ENCODE results near the gene MARS1.

MARS1 gene

DNA sequence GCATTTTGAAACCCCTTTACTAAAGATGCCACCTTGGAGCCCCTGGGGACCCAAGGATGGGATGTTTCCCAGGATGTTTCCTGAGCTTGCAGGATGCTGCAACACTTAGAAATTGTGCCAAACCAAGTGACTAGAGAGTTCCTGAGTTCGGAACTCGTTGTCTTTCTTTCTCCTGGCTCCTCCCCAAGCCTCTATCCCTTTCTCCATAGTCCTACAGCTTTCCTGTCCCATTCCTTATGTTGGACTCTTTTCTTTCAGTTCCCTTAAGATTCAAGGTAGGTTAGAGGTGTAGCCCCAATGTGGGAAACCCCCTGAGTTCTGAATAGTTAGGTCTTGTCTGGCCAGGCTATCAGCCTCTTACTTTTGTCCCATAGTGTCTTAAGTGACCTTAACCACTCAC, 60.6 kb downstream of the MARS1 start:
- H3K27me3 ChIP-seq (ENCODE audit: control insufficient read depth, insufficient read depth, low read length): peaks cover 33% of the 10 kb centered on the region
- no peak overlapping the region for H3K9ac ChIP-seq (ENCODE audit: low read length)
- H3K4me1 ChIP-seq (ENCODE audit: control insufficient read depth, insufficient read depth, low read length): peaks cover 26% of the 10 kb centered on the region
- no peaks in the 10 kb centered on the region for H3K9me3 ChIP-seq (ENCODE audit: control insufficient read depth, insufficient read depth, low read depth, low read length)
- peaks cover 4% of the 10 kb centered on the region; the same call in 1 of the 2 replicates for H3K36me3 ChIP-seq (ENCODE audit: control insufficient read depth, insufficient read depth, low read length)
- H3K4me3 ChIP-seq (ENCODE audit: low read depth, low read length): no peak overlapping the region
- no peak overlapping the region for H3K27ac ChIP-seq (ENCODE audit: low read depth, low read length)

DNA sequence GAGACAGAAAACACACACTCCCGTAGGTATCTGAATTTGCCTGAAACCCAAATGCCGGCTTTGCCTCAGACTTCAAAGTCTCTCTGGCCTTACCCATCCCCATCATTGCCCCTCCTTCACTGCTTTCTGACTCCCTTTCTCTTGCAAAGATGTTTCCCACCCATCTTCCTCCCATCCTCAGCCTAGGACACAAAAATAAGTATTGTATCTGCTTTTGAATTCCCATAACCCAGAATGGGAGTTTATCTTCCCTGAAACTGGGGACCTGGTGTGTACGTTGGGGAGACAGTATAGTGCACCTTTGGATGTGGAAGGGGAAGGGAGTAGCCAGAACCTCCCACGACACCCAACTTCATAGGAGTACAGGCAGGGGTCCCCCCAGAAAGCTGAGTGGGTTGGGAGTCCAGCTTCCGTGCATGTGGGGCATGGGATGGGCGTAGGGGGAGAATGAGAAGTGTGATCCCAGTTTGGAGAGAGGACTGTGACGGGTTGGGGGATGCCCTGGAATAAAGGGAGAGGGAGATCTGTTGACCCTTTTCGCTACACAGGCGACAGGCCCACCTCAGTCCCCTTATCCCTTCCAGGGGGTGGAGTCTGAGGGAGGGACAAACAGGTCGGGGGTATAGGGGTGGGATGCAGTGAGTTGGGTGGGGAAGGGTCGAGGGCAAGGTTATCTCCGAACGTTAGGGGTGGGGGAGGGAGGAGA, 61.5 kb downstream of the MARS1 start:
- H3K27ac ChIP-seq (ENCODE audit: low read depth, low read length): no peak overlapping the region
- H3K9ac ChIP-seq (ENCODE audit: low read length): no peak overlapping the region
- H3K9me3 ChIP-seq (ENCODE audit: control insufficient read depth, insufficient read depth, low read depth, low read length): no peaks in the 10 kb centered on the region
- H3K27me3 ChIP-seq (ENCODE audit: control insufficient read depth, insufficient read depth, low read length): peaks cover 33% of the 10 kb centered on the region
- peaks cover 4% of the 10 kb centered on the region; the same call in 1 of the 2 replicates for H3K36me3 ChIP-seq (ENCODE audit: control insufficient read depth, insufficient read depth, low read length)
- H3K4me1 ChIP-seq (ENCODE audit: control insufficient read depth, insufficient read depth, low read length): peaks cover 26% of the 10 kb centered on the region
- H3K4me3 ChIP-seq (ENCODE audit: low read depth, low read length): peak overlapping the region; percentile 87

- peak within 1 kb of the TSS; percentile 25 for H3K9ac ChIP-seq (ENCODE audit: low read length)
- peaks cover 26% of the 10 kb centered on the region for H3K4me1 ChIP-seq (ENCODE audit: control insufficient read depth, insufficient read depth, low read length)
- H3K27ac ChIP-seq (ENCODE audit: low read depth, low read length): no peak within 1 kb of the TSS
- H3K27me3 ChIP-seq (ENCODE audit: control insufficient read depth, insufficient read depth, low read length): peaks cover 33% of the 10 kb centered on the region
- no peaks in the 10 kb centered on the region for H3K36me3 ChIP-seq (ENCODE audit: control insufficient read depth, insufficient read depth, low read length)
- H3K4me3 ChIP-seq (ENCODE audit: low read depth, low read length): peak within 1 kb of the TSS; percentile 87
- H3K9me3 ChIP-seq (ENCODE audit: control insufficient read depth, insufficient read depth, low read depth, low read length): no peaks in the 10 kb centered on the region
Measured at GRCh38 chr12:57549909-57550640, 62.2 kb downstream of the MARS1 start, which contains the start of gene KIF5A. Gene KIF5A, plus strand, starts transcription at chr12:57550044. Its CDS starts 228 bp downstream, at chr12:57550272.

DNA sequence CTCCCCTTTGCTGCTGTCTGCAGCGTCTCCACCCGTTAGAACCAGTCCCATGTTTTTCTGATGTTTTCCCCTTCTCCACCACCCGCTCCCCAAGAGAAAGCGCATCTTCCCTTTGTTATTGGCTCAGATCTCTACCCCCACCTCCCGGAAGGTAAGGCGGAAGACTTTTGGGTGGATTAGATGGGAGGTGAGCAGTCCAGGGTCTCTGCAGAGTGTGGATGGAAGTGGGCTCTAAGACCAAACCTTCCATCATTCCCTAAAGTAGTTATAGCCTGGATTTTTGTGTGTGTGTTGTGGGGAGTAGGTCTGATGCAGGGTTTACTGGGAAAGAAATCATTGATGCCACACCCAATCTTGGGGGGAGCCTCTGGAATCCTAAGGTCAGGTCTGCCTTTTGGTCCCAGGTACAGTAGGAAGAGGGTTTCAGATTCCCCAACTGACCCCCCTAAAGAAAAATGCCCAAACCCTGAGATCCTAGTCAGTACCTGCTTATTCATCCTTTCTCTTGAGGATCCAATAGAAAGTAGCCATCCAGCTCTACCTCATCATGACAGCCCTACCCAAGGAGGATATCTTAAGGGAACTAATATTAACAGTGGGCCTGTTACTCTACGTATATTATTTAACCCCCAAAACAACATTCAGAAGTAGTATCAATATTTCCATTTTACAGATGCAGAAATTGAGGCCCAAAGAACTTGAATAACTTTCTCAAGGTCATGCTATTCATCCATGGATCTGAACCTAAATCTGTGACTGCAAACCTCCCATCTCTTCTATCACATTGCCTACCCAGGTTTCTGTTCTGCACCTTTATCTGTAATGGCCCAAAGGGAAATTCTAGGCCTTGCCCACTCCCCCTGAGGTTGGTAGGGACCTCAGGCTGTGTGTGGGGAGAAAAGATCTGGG, 63.0 kb downstream of the MARS1 start:
- H3K27ac ChIP-seq (ENCODE audit: low read depth, low read length): no peak overlapping the region
- H3K36me3 ChIP-seq (ENCODE audit: control insufficient read depth, insufficient read depth, low read length): no peaks in the 10 kb centered on the region
- no peak overlapping the region for H3K9ac ChIP-seq (ENCODE audit: low read length)
- H3K4me1 ChIP-seq (ENCODE audit: control insufficient read depth, insufficient read depth, low read length): peaks cover 24% of the 10 kb centered on the region
- H3K27me3 ChIP-seq (ENCODE audit: control insufficient read depth, insufficient read depth, low read length): peaks cover 33% of the 10 kb centered on the region
- no peaks in the 10 kb centered on the region for H3K9me3 ChIP-seq (ENCODE audit: control insufficient read depth, insufficient read depth, low read depth, low read length)
- H3K4me3 ChIP-seq (ENCODE audit: low read depth, low read length): peak overlapping the region; percentile 87

DNA sequence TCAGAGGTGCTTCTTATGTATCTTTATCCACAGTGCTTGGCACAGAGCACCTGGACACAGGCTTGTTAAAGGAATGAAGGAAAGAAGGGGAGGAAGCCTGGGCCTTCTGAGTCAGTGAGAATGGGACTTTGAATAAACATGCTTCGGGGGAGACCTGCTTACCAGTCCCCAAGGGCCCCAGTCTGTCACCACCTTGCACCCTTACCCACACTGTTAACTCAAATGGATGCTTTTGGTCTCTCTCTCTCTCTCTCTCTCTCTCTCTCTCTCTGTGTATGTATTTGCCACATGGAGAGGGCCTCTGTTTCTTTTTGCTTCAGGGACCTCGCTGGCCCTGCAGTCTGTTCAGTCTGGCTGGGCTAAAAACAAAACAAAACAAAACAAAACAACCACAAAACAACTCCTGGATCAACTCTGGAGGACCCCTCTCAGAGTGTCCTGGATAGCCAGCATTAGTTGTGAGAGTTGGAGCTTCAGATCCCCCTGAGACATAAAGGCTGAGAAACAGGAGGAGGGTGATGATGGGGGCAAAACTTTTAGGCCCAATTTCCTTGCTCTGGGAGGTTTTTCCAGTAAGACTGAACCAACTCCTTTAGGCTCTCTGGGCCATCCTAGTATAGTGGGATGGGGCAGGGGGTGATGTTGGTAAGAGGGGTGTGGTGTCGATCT, 63.9 kb downstream of the MARS1 start:
- no peak overlapping the region for H3K4me3 ChIP-seq (ENCODE audit: low read depth, low read length)

GRCh38 chr12:57552306-57552651, 64.4 kb downstream of the MARS1 start:
- H3K27me3 ChIP-seq (ENCODE audit: control insufficient read depth, insufficient read depth, low read length): peaks cover 33% of the 10 kb centered on the region
- no peak overlapping the region for H3K27ac ChIP-seq (ENCODE audit: low read depth, low read length)
- H3K36me3 ChIP-seq (ENCODE audit: control insufficient read depth, insufficient read depth, low read length): no peaks in the 10 kb centered on the region
- peaks cover 19% of the 10 kb centered on the region for H3K4me1 ChIP-seq (ENCODE audit: control insufficient read depth, insufficient read depth, low read length)
- H3K9ac ChIP-seq (ENCODE audit: low read length): no peak overlapping the region
- no peak overlapping the region for H3K4me3 ChIP-seq (ENCODE audit: low read depth, low read length)
- H3K9me3 ChIP-seq (ENCODE audit: control insufficient read depth, insufficient read depth, low read depth, low read length): no peaks in the 10 kb centered on the region

More for the DNA sequence above, 63.9 kb downstream of the MARS1 start:
- peaks cover 33% of the 10 kb centered on the region for H3K27me3 ChIP-seq (ENCODE audit: control insufficient read depth, insufficient read depth, low read length)
- H3K9me3 ChIP-seq (ENCODE audit: control insufficient read depth, insufficient read depth, low read depth, low read length): no peaks in the 10 kb centered on the region
- H3K36me3 ChIP-seq (ENCODE audit: control insufficient read depth, insufficient read depth, low read length): no peaks in the 10 kb centered on the region
- H3K4me1 ChIP-seq (ENCODE audit: control insufficient read depth, insufficient read depth, low read length): peaks cover 19% of the 10 kb centered on the region
- no peak overlapping the region for H3K9ac ChIP-seq (ENCODE audit: low read length)
- no peak overlapping the region for H3K27ac ChIP-seq (ENCODE audit: low read depth, low read length)

DNA sequence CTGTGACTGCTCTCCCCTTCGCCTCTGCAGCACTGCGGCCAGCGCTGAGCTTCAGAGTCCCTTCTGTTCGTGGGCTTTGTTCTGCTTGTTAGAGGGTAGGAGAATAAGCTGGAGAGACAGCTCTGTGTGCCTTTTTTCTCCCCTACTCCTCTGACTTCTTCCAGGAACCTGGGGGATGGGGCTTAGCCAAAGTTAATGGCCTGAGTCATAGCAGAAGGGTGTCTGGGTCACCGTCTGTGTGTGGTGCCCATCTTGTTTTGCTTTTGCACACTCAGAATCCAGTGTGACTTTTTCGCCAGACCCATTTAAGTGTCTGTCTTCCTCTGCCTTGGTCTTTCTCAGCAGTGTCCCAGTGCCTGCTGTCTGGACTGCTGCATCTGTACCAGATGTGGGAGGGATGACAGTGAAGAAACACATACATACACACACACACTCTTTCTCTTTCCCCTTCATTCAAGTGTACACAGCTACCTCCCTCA, 65.0 kb downstream of the MARS1 start:
- Histone ChIP-seq H3K36me3 (ENCODE audit: control insufficient read depth, insufficient read depth, low read length) (no peaks in the 10 kb centered on the region), H3K27ac (ENCODE audit: low read depth, low read length) (no peak overlapping the region), H3K27me3 (ENCODE audit: control insufficient read depth, insufficient read depth, low read length) (peaks cover 32% of the 10 kb centered on the region), H3K4me3 (ENCODE audit: low read depth, low read length) (no peak overlapping the region), H3K4me1 (ENCODE audit: control insufficient read depth, insufficient read depth, low read length) (peaks cover 19% of the 10 kb centered on the region), H3K9me3 (ENCODE audit: control insufficient read depth, insufficient read depth, low read depth, low read length) (no peaks in the 10 kb centered on the region), H3K9ac (ENCODE audit: low read length) (no peak overlapping the region)

GRCh38 chr12:57553343-57554202, 65.7 kb downstream of the MARS1 start:
- Histone ChIP-seq H3K4me3 (ENCODE audit: low read depth, low read length) (no peak overlapping the region), H3K27me3 (ENCODE audit: control insufficient read depth, insufficient read depth, low read length) (peaks cover 25% of the 10 kb centered on the region), H3K27ac (ENCODE audit: low read depth, low read length) (no peak overlapping the region), H3K36me3 (ENCODE audit: control insufficient read depth, insufficient read depth, low read length) (no peaks in the 10 kb centered on the region), H3K9me3 (ENCODE audit: control insufficient read depth, insufficient read depth, low read depth, low read length) (no peaks in the 10 kb centered on the region), H3K9ac (ENCODE audit: low read length) (no peak overlapping the region), H3K4me1 (ENCODE audit: control insufficient read depth, insufficient read depth, low read length) (peaks cover 19% of the 10 kb centered on the region)

DNA sequence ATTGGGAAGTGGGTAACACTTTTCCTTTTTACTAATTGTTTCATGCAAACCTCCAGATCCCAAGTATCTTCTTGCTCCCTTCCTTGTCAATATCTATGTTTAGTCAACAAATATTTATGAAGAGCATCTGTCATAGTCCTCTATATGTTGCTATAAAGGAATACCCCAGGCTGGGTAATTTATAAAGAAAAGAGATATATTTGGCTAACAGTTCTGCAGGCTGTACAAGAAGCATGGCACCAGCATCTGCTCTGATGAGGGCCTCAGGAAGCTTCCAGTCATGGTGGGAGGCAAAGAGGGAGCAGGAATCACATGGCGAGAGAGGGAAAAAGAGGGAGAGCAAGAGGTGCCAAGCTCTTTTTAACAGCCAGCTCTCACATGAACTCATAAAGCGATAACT, 66.6 kb downstream of the MARS1 start:
- no peak overlapping the region for H3K27ac ChIP-seq (ENCODE audit: low read depth, low read length)
- peaks cover 15% of the 10 kb centered on the region for H3K4me1 ChIP-seq (ENCODE audit: control insufficient read depth, insufficient read depth, low read length)
- H3K9ac ChIP-seq (ENCODE audit: low read length): no peak overlapping the region
- H3K27me3 ChIP-seq (ENCODE audit: control insufficient read depth, insufficient read depth, low read length): peaks cover 16% of the 10 kb centered on the region
- no peak overlapping the region for H3K4me3 ChIP-seq (ENCODE audit: low read depth, low read length)
- no peaks in the 10 kb centered on the region for H3K9me3 ChIP-seq (ENCODE audit: control insufficient read depth, insufficient read depth, low read depth, low read length)
- H3K36me3 ChIP-seq (ENCODE audit: control insufficient read depth, insufficient read depth, low read length): no peaks in the 10 kb centered on the region

- Histone ChIP-seq H3K36me3 (ENCODE audit: control insufficient read depth, insufficient read depth, low read length) (no peaks in the 10 kb centered on the region), H3K27ac (ENCODE audit: low read depth, low read length) (no peak overlapping the region), H3K27me3 (ENCODE audit: control insufficient read depth, insufficient read depth, low read length) (peaks cover 15% of the 10 kb centered on the region; the same call in 1 of the 2 replicates), H3K4me1 (ENCODE audit: control insufficient read depth, insufficient read depth, low read length) (peaks cover 14% of the 10 kb centered on the region; the same call in 1 of the 2 replicates), H3K4me3 (ENCODE audit: low read depth, low read length) (no peak overlapping the region), H3K9ac (ENCODE audit: low read length) (no peak overlapping the region), H3K9me3 (ENCODE audit: control insufficient read depth, insufficient read depth, low read depth, low read length) (no peaks in the 10 kb centered on the region)
Measured at GRCh38 chr12:57554897-57555296, 67.0 kb downstream of the MARS1 start.
